Psoas muscle (tissue), 8 donors: ENCODE data around the gene SPHK2. TPM values are rescaled to one million over a fixed set of nuclear protein-coding genes. Genes with fewer than 3 reads are reported as not detected.

Source experiments
- ATAC-seq, 4 donors: fragments of 200-7000 bp; cut with Tn5 transposase; one replicate each; pipeline ENCODE4 v1.9.1; 2020; ENCODE audit warnings: moderate library complexity in 3 of 4, mild to moderate bottlenecking in 2 of 4
- DNase-seq, 2 donors: peaks; one replicate each; pipeline ENCODE4 v3.0.0-alpha.2; 2020
- H3K27ac ChIP-seq: fragments of 200-600 bp; one replicate; pipeline ENCODE4 v1.8.0; 2022
- H3K27me3 ChIP-seq, 3 donors: fragments of 200-600 bp in 1 of 3; one replicate each; pipeline versions ENCODE4 v1.6.1 to v1.8.0; 2013 to 2022; ENCODE audit warnings: low read length in 2 of 3, mild to moderate bottlenecking in 2 of 3, moderate library complexity in 1 of 3; ENCODE audit not compliant: insufficient read depth in 3 of 3
- H3K36me3 ChIP-seq, 2 donors: fragments of 200-600 bp in 1 of 2; one replicate each; pipeline versions ENCODE4 v1.6.1 to v1.8.0; 2013 to 2022; ENCODE audit warnings: low read depth in 1 of 2, mild to moderate bottlenecking in 1 of 2, moderate library complexity in 1 of 2; ENCODE audit not compliant: insufficient read depth in 1 of 2
- H3K4me1 ChIP-seq: fragments of 200-600 bp; one replicate; pipeline ENCODE4 v1.8.0; 2022
- H3K4me3 ChIP-seq: fragments of 200-600 bp; one replicate; pipeline ENCODE4 v1.8.0; 2022; ENCODE audit warnings: mild to moderate bottlenecking
- H3K9me3 ChIP-seq: fragments of 200-600 bp; one replicate; pipeline ENCODE4 v1.8.0; 2022
- CTCF ChIP-seq: fragments of 200-600 bp; IDR thresholded peaks from one replicate; pipeline ENCODE4 v1.8.0; 2022; ENCODE audit warnings: antibody characterized with exemption
- WGBS, 3 donors: extraction: QIAGEN DNeasy Blood & Tissue Kit; methylation state at CpG; one replicate each; pipeline versions ENCODE4 v1.1.6 to v1.1.7; 2013; 5-methylcytosine and 5-hydroxymethylcytosine counted together
- intact Hi-C, 2 donors: fragments of 100-400 bp; cut with DNase I; formaldehyde crosslinking; loops; one replicate each; pipeline versions ENCODE4 v1.11.0 to v1.14.2; 2022
- polyA plus RNA-seq, 3 donors: library from polyadenylated mRNA; stranded (reverse); fragments of 200-250 nt; gene quantifications; one replicate each; pipeline ENCODE4 v1.2.3, GENCODE V29; 2013
- total RNA-seq, 4 donors: library from RNA; stranded (reverse); fragmentation: NEBNext Ultra II Directional in 2 of 4; extraction: Animal tissue kit (Norgen Biotek cat#: 25700) in 2 of 4; gene quantifications; one replicate each; pipeline versions ENCODE4 v1.2.1 to v1.2.4, GENCODE V29; 2021 to 2023
- donor health status: healthy with polysubstance abuse.
- donor health status: DM: no; HTN: no; CAD: no; lungs with moderate emphysema.
- donor health status: Bipolar disorder and iron deficiency.
- donor health status: healthy.
- donor health status: DM: yes; HTN: yes; CAD: no.
- donor health status: DM: no; HTN: no; CAD: no.
- donor health status: DM: no; HTN: no; CAD: no.
- donor health status: DM: yes; HTN: yes; CAD: no.

SPHK2 gene
- total and polyA plus RNA-seq, 7 donors = 3.3 to 12.8 (median 5.0) TPM

DNA sequence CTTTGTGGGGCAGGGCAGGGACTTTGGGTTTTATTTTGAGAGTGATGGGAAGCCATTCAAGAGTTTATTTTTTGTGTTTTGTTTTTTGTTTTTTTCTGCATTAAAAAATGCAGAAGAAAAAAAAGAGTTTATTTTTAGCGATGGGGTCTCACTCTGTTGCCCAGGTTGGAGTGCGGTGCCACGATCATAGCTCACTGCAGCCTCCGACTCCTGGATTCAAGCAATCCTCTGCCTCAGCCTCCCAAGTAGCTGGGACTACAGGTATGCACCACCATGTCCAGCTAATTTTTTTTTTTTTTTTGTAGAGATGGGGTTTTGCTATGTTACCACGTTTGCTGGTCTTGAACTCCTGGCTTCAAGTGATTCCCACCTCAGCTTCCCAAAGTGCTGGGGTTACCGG is 39.2 kb downstream of the SPHK2 start:
- no peak for TF ChIP-seq CTCF
- WGBS, 3 donors = 92 to 98% (median 93%) methylated on average over 6 of the region's 6 CpGs
- H3K4me3 ChIP-seq = no peak overlapping the region
- H3K36me3 ChIP-seq = no peaks in the 10 kb centered on the region
- intact Hi-C loops = no loop called here
- H3K27ac ChIP-seq = no peak overlapping the region
- H3K9me3 ChIP-seq = no peaks in the 10 kb centered on the region
- no peaks in the 10 kb centered on the region for H3K4me1 ChIP-seq
- no peak for ATAC-seq
- no peak for DNase-seq
- no peaks in the 10 kb centered on the region for H3K27me3 ChIP-seq

GRCh38 chr19:48659768-48660167 is 40.5 kb downstream of the SPHK2 start:
- DNase-seq (no peak), ATAC-seq (no peak)
- H3K4me1 ChIP-seq = no peaks in the 10 kb centered on the region

GRCh38 chr19:48660852-48661710 is 41.8 kb downstream of the SPHK2 start:
- DNase-seq (peak; percentile 83 to 93), ATAC-seq (peak; percentile 83 to 95 (median 88))
- WGBS, 3 donors = 55 to 65% (median 59%) methylated on average over 35 of the region's 35 CpGs
- Histone ChIP-seq H3K4me1 (no peaks in the 10 kb centered on the region), H3K27me3 (no peaks in the 10 kb centered on the region), H3K4me3 (no peak overlapping the region), H3K36me3 (no peaks in the 10 kb centered on the region), H3K27ac (peak overlapping the region; percentile 23), H3K9me3 (no peaks in the 10 kb centered on the region)
- intact Hi-C loops = no loop called here
- TF ChIP-seq CTCF = no peak

More at GRCh38 chr19:48659768-48660167, 40.5 kb downstream of the SPHK2 start:
- Histone ChIP-seq H3K27me3 (no peaks in the 10 kb centered on the region), H3K27ac (no peak overlapping the region), H3K9me3 (no peaks in the 10 kb centered on the region), H3K36me3 (no peaks in the 10 kb centered on the region), H3K4me3 (no peak overlapping the region)
- no peak for TF ChIP-seq CTCF
- intact Hi-C loops = no loop called here
- 80 to 85% (median 84%) methylated on average over 5 of the region's 5 CpGs for WGBS, 3 donors

DNA sequence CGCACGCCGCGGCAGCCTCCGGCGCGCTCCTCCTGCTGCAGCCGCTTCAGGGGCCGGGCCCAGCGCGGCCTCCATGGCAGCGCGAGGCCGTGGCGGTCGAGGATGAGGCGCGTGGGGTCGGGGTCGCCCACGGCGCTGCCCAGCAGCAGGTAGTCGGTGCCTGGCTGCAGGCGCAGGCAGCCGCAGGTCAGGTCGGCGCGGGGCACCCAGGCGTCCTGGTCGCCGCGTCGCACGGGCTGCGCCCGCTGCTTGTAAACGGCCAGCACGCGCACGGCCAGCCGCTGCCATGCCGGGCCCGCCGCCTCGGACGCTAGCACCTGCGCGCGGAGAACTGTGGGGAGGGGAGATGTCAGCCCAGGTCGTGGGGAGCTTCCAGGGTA is 42.4 kb downstream of the SPHK2 start:
- Histone ChIP-seq H3K27ac (no peak overlapping the region), H3K4me3 (no peak overlapping the region), H3K4me1 (no peaks in the 10 kb centered on the region), H3K36me3 (no peaks in the 10 kb centered on the region), H3K27me3 (no peaks in the 10 kb centered on the region), H3K9me3 (no peaks in the 10 kb centered on the region)
- DNase-seq (no peak), ATAC-seq (no peak)
- 93 to 95% (median 95%) methylated on average over 41 to 50 of the region's 50 CpGs for WGBS, 3 donors
- intact Hi-C loops = no loop called here
- TF ChIP-seq CTCF = no peak

DNA sequence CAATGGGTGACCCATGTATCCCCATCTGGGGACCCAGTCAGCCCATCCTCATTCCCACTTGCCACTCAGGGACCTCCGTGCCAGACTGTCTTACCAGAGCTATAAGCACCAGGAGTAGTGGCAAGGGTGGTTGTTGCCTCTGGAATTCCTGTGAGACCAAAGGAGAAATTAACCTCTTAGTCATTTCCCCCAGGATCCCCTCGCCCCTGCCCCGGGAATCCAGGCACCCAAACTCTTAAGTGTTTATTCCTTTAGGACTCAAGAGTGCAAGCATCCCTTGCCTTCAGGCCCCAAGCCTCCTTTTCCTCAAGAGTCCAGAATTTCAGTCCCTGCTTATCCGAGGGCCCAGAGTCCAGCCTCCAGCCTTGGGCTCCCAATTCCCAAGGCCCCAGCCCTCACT is 44.4 kb downstream of the SPHK2 start:
- DNase-seq (no peak), ATAC-seq (no peak)
- H3K9me3 ChIP-seq = no peaks in the 10 kb centered on the region
- no peaks in the 10 kb centered on the region for H3K27me3 ChIP-seq
- TF ChIP-seq CTCF = no peak
- H3K27ac ChIP-seq = no peak overlapping the region
- no peaks in the 10 kb centered on the region for H3K4me1 ChIP-seq
- H3K4me3 ChIP-seq = no peak overlapping the region
- 94 to 100% (median 95%) methylated on average over 4 of the region's 4 CpGs for WGBS, 3 donors
- no peaks in the 10 kb centered on the region for H3K36me3 ChIP-seq
- intact Hi-C loops = no loop called here
